Activated CD4-positive, CD25-positive, alpha-beta regulatory T cell treated with anti-CD3 and anti-CD28 coated beads, Interleukin-2, amount 50 U/mL, for 24 hours (primary cell): Measurements from ENCODE around the gene CCDC68.
"Not testable (repeated sequence)": the region's sequence is repeated elsewhere in the genome, so short reads cannot be mapped to it uniquely, and the experiment has no call there.

Experiments
- ATAC-seq, 2 donors: fragments of 150-1000 bp; cut with Tn5 transposase; one replicate each; pipeline ENCODE4 v1.10.0; 2021; ENCODE audit warnings: mild to moderate bottlenecking in 1 of 2, moderate library complexity in 1 of 2

The CCDC68 gene

GRCh38 chr18:54872681-54873080 is 86.6 kb downstream of the CCDC68 start:
- ATAC-seq = no peak

GRCh38 chr18:54871231-54871630 is 88.0 kb downstream of the CCDC68 start:
- no peak for ATAC-seq

- no peak for ATAC-seq
These were observed 92.1 kb downstream of the CCDC68 start for GRCh38 chr18:54867131-54867530.

GRCh38 chr18:54860941-54861340 is 98.3 kb downstream of the CCDC68 start:
- no peak for ATAC-seq

- ATAC-seq = no peak
These were observed 99.4 kb downstream of the CCDC68 start for GRCh38 chr18:54859667-54860421.

- ATAC-seq = no peak
These were observed 101.8 kb downstream of the CCDC68 start for GRCh38 chr18:54857499-54857898.

GRCh38 chr18:54856105-54856646 is 103.1 kb downstream of the CCDC68 start:
- ATAC-seq = no peak

GRCh38 chr18:54855050-54855449 is 104.2 kb downstream of the CCDC68 start:
- ATAC-seq = not testable (repeated sequence)

GRCh38 chr18:54852780-54853675 is 106.2 kb downstream of the CCDC68 start:
- no peak for ATAC-seq
